Spleen (tissue), 11 donors: Measurements from ENCODE around the gene BLVRB. TPM values are rescaled to one million over a fixed set of nuclear protein-coding genes. Genes with fewer than 3 reads are reported as not detected.
"Not testable (repeated sequence)": the region's sequence is repeated elsewhere in the genome, so short reads cannot be mapped to it uniquely, and the experiment has no call there.

ENCODE experiments used
- DNase-seq: peaks from one replicate; pipeline ENCODE4 v3.0.0-alpha.2; 2020
- H3K27ac ChIP-seq, 8 donors: fragments of 200-600 bp; sonication (generic) in 7 of 8; 1 replicate in 4 of 8; 2 replicates in 4 of 8; pipeline versions ENCODE4 v1.5.0 to v1.8.0; 2016 to 2021; ENCODE audit warnings: inconsistent platforms in 4 of 8, mild to moderate bottlenecking in 4 of 8, moderate library complexity in 1 of 8
- H3K27me3 ChIP-seq, 7 donors: fragments of 200-600 bp; sonication (generic) in 6 of 7; replicated peaks in 1 of 7; 1 replicate in 4 of 7; 2 replicates in 3 of 7; pipeline versions ENCODE4 v1.5.0 to v1.8.0; 2016 to 2021; ENCODE audit warnings: inconsistent platforms in 3 of 7, mild to moderate bottlenecking in 1 of 7
- H3K36me3 ChIP-seq, 6 donors: fragments of 200-600 bp; sonication (generic) in 5 of 6; 1 replicate in 4 of 6; 2 replicates in 2 of 6; pipeline versions ENCODE4 v1.5.0 to v1.8.0; 2016 to 2021; ENCODE audit warnings: inconsistent platforms in 2 of 6
- H3K4me1 ChIP-seq, 6 donors: fragments of 200-600 bp; sonication (generic) in 5 of 6; 1 replicate in 3 of 6; 2 replicates in 3 of 6; pipeline versions ENCODE4 v1.5.0 to v1.8.0; 2016 to 2021; ENCODE audit warnings: inconsistent platforms in 3 of 6
- H3K4me3 ChIP-seq, 8 donors: fragments of 200-600 bp; sonication (generic) in 7 of 8; 1 replicate in 4 of 8; 2 replicates in 4 of 8; pipeline versions ENCODE4 v1.5.0 to v1.8.0; 2016 to 2021; ENCODE audit warnings: inconsistent platforms in 4 of 8, mild to moderate bottlenecking in 4 of 8, moderate library complexity in 2 of 8
- H3K9me3 ChIP-seq, 8 donors: fragments of 200-600 bp; sonication (generic) in 7 of 8; 1 replicate in 4 of 8; 2 replicates in 4 of 8; pipeline versions ENCODE4 v1.5.0 to v1.8.0; 2016 to 2021; ENCODE audit warnings: inconsistent platforms in 4 of 8
- CTCF ChIP-seq, 11 experiments: fragments of 200-600 bp in 7 of 11; fragments of 450-650 bp in 4 of 11; sonication (generic) in 4 of 11; IDR thresholded peaks in 8 of 11; conservative IDR thresholded peaks in 3 of 11; 1 replicate in 7 of 11; 2 replicates in 4 of 11; pipeline versions ENCODE4 v1.4.0 to v1.8.0; 2016 to 2021; ENCODE audit warnings: antibody characterized with exemption in 11 of 11, inconsistent platforms in 4 of 11, mild to moderate bottlenecking in 1 of 11
- POLR2A ChIP-seq, 3 donors: fragments of 450-650 bp; IDR thresholded peaks; one replicate each; pipeline ENCODE4 v1.5.1; 2017; ENCODE audit warnings: antibody characterized with exemption in 3 of 3, mild to moderate bottlenecking in 1 of 3
- POLR2AphosphoS5 ChIP-seq, 3 donors: sonication (generic); formaldehyde crosslinking; IDR thresholded peaks; one replicate each; pipeline ENCODE4 v1.5.1; 2017; ENCODE audit warnings: antibody characterized with exemption in 3 of 3
- WGBS, 5 donors: extraction: QIAGEN DNeasy Blood & Tissue Kit in 3 of 5; methylation state at CpG; one replicate each; pipeline versions ENCODE4 v1.1.5 to v1.1.7; 2013 to 2018; 5-methylcytosine and 5-hydroxymethylcytosine counted together
- intact Hi-C: fragments of 100-400 bp; cut with DNase I; formaldehyde crosslinking; loops from one replicate; pipeline ENCODE4 v1.15.0; 2023; ENCODE audit warnings: low total_unique reads
- polyA plus RNA-seq, 3 donors: library from polyadenylated mRNA; stranded (reverse); fragments of 200-250 nt; gene quantifications; one replicate each; pipeline ENCODE4 v1.2.1, GENCODE V29; 2013
- total RNA-seq, 7 donors: library from RNA; depleted of rRNA in 3 of 7; stranded (reverse); fragments of >200 nt in 3 of 7; fragmentation: NEBNext Ultra II Directional in 4 of 7; extraction: Animal tissue kit (Norgen Biotek cat#: 25700) in 4 of 7; gene quantifications; one replicate each; pipeline versions ENCODE4 v1.1.0 to v1.2.1, GENCODE V29; 2016 to 2021
- donor health status: healthy with polysubstance abuse.
- donor health status: DM: no; HTN: no; CAD: no; lungs with moderate emphysema.
- donor health status: DM: no; HTN: no; CAD: no.
- donor health status: Bipolar disorder and iron deficiency.
- donor health status: healthy.
- donor health status: DM: no; HTN: no; CAD: no.
- donor health status: DM: yes; HTN: yes; CAD: no.

Gene BLVRB
- total and polyA plus RNA-seq, 10 donors = 90.6 to 243 (median 178) TPM

DNA sequence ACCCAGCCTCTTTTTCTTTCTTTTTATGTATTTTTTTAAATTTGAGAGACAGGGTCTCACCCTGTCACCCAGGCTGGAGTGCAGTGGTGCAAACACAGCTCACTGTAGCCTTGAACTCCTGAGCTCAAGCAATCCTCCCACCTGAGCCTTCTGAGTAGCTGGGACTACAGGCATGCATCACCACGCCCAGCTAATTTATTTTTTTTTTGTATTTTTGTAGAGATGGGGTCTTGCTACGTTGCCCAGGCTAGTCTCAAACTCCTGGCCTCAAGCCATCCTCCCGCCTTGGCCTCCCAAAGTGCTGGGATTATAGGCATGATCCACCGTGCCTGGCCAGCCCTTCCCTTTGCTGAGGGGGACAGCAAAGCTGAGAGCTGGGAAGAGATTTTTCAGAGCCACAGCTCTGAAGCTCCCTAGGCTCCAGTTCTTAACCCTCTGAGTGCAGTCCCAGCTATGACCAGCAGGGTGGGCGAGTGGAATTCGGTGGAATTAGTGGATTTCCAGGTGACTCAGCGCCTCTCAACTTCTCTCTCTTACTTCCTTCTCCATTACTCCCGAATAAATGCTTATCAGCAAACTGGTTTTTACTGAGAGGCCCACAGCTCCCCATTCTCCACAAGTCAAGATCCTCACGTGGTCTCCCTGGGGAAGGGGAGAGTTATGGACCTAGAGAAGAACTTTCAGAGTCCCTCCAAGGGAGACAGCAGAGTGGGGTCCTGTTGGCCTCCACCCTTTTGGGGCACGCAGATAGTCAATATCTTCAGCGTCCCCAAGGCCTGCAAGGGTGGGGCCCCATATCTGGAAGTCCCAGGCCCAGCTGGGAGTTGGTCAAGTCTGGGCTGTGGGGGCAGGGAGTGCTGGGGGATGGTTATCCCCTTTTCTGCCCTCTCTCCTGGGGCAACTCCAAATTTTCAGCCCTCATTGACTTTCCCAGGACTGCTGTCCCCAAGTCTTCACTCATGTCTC, 1.2 kb downstream of the BLVRB start:
- peak; percentile 86 for DNase-seq
- peaks cover 0 to 4% (median 0%) of the 10 kb centered on the region in 6 donors for H3K36me3 ChIP-seq
- peak overlapping the region in 7 of 8 donors; percentile 39 to 89 (median 59) for H3K4me3 ChIP-seq
- TF ChIP-seq CTCF (IDR thresholded peaks at IDR 0.05 in 8 of 11, conservative IDR thresholded peaks at IDR 0.05 in 3 of 11) = peak; percentile 71 to 90 (median 82)
- peak in 2 of 3 donors; percentile 16 to 43 for TF ChIP-seq POLR2AphosphoS5 (IDR thresholded peaks at IDR 0.05)
- TF ChIP-seq POLR2A (IDR thresholded peaks at IDR 0.05) = no peak
- WGBS, 5 donors = 17 to 26% (median 24%) methylated on average over 11 of the region's 11 CpGs
- peaks cover 0 to 24% (median 10%) of the 10 kb centered on the region in 7 donors for H3K27me3 ChIP-seq
- peak overlapping the region in 7 of 8 donors; percentile 61 to 93 (median 86) for H3K27ac ChIP-seq
- intact Hi-C loops = no loop called here
- peaks cover 12 to 68% (median 50%) of the 10 kb centered on the region in 6 donors for H3K4me1 ChIP-seq
- H3K9me3 ChIP-seq = no peaks in the 10 kb centered on the region

- DNase-seq, H3K36me3 ChIP-seq, intact Hi-C loops, H3K9me3 ChIP-seq: not testable (repeated sequence)
- peak overlapping the region in 6 of 8 donors; percentile 20 to 93 (median 86) for H3K27ac ChIP-seq
- H3K4me1 ChIP-seq = peaks cover 12 to 68% (median 50%) of the 10 kb centered on the region in 6 donors
- WGBS, 5 donors = 62 to 78% (median 66%) methylated on average over 12 of the region's 12 CpGs
- H3K27me3 ChIP-seq = peaks cover 0 to 24% (median 10%) of the 10 kb centered on the region in 7 donors
- peak overlapping the region in 4 of 8 donors; percentile 9 to 89 (median 65) for H3K4me3 ChIP-seq
These were observed 1.9 kb downstream of the BLVRB start for GRCh38 chr19:40463587-40464037.

DNA sequence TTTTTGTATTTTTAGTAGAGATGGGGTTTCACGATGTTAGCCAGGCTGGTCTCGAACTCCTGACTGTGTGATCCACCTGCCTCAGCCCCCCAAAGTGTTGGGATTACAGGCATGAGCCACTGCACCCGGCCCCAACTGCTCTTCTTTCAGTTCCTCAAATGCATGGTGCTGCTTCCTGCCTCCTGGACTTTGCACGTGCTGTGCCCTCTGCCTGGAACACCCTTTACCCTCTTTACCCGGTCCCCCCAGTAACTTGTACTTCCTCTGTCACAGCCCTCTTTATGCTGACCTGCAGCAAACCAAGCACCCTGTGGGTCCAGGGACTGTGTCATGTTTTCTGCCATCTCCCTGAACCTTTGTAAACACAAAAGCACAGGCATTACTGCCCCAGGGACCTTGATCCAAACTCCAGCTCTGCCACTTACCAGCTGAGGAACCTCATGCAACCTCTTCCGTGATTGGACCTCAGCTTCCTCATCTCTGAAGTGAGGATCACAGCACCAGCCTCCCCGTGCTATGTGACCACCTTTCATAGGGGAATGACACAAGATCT, 3.8 kb downstream of the BLVRB start:
- H3K4me1 ChIP-seq = peaks cover 12 to 60% (median 43%) of the 10 kb centered on the region in 6 donors
- TF ChIP-seq POLR2AphosphoS5 (IDR thresholded peaks at IDR 0.05) (peak in 2 of 3 donors; percentile 41 to 64), CTCF (IDR thresholded peaks at IDR 0.05 in 8 of 11, conservative IDR thresholded peaks at IDR 0.05 in 3 of 11) (no peak)
- peak overlapping the region in 5 of 8 donors; percentile 6 to 93 (median 88) for H3K27ac ChIP-seq
- H3K9me3 ChIP-seq = no peaks in the 10 kb centered on the region
- H3K27me3 ChIP-seq = peaks cover 0 to 6% (median 2%) of the 10 kb centered on the region in 7 donors
- H3K36me3 ChIP-seq = peaks cover 0 to 22% (median 5%) of the 10 kb centered on the region in 6 donors
- H3K4me3 ChIP-seq = no peak overlapping the region
- DNase-seq = peak; percentile 84
- 36 to 52% (median 44%) methylated on average over 7 of the region's 7 CpGs for WGBS, 5 donors
- intact Hi-C loops = no loop called here

DNA sequence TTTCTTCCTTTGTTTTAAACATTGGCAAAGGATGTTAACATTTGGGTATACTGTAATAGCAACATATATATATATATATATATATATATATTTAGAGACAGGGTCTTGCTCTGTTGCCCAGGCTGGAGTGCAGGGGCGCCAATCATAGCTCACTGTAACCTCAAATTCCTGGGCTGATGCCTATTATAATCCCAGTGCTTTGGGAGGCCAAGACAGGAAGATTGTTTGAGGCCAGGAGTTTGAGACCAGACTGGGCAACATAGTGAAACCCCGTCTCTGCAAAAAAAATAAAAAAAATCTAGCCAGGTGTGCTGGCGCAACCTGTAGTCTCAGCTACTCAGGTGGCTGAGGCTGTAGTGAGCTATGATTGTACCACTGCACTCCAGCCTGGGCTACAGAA, 5.4 kb downstream of the BLVRB start:
- WGBS, 5 donors = 89 to 96% (median 94%) methylated on average over 3 of the region's 3 CpGs
- TF ChIP-seq CTCF (IDR thresholded peaks at IDR 0.05 in 8 of 11, conservative IDR thresholded peaks at IDR 0.05 in 3 of 11) (no peak), POLR2A (IDR thresholded peaks at IDR 0.05) (no peak), POLR2AphosphoS5 (IDR thresholded peaks at IDR 0.05) (no peak)
- intact Hi-C loops = no loop called here

More for the DNA sequence above, 5.4 kb downstream of the BLVRB start:
- H3K27ac ChIP-seq = no peak overlapping the region
- DNase-seq = no peak
- H3K4me1 ChIP-seq = peaks cover 7 to 48% (median 29%) of the 10 kb centered on the region in 6 donors
- no peaks in the 10 kb centered on the region for H3K27me3 ChIP-seq
- no peak overlapping the region for H3K4me3 ChIP-seq
- no peaks in the 10 kb centered on the region for H3K9me3 ChIP-seq
- peaks cover 0 to 37% (median 5%) of the 10 kb centered on the region in 6 donors for H3K36me3 ChIP-seq
